ENCODE measurements around the gene R3HCC1L.

Gene R3HCC1L

GRCh38 chr10:98134431-98135221, at the start of gene R3HCC1L:
Gene R3HCC1L, plus strand, starts transcription at chr10:98134657. Its CDS starts 73,458 bp downstream, at chr10:98208115.
- DNase-seq: peak; percentile 76

GRCh38 chr10:98085238-98085637, 49.2 kb upstream of the R3HCC1L start:
- DNase-seq: no peak

GRCh38 chr10:98086837-98087708, 47.4 kb upstream of the R3HCC1L start:
- no peak for DNase-seq

DNA sequence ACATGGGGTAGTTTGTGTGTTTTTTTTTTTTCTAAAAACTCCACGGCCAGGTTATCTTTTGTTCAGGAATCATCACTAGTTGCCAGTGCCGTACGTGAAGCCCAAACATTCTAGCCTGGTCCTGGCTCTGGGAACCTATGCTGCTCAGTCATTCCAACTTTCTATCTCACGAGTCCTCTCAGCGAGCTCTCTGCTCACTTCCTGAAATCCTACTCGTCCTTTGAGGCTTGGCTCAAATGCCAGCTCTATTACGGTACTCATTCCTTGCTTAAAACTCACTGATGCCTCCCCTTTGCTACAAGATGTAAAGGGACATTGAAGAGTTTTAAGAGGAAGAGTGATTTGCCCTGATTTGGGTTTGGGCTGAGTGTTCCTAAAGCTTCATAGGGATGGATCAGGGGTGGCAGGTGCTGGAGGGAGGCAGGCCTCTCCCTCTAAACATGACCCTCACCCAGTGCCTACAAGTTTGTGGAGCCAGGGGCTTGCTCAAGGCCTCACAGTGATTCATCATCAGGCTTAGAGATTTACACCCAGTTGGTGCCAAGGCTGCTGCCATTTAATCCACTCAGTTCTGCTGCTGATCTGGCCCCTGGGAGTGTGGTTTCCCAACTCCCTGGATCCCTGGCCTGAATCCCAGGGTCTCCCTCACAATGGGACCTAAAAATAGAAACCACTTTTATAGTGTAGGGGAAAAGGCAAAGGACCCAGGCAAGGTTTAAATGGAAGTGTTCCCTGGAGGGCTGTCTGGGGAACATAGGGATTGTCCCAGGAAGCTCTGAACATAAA, 46.1 kb upstream of the R3HCC1L start:
- DNase-seq: no peak

DNA sequence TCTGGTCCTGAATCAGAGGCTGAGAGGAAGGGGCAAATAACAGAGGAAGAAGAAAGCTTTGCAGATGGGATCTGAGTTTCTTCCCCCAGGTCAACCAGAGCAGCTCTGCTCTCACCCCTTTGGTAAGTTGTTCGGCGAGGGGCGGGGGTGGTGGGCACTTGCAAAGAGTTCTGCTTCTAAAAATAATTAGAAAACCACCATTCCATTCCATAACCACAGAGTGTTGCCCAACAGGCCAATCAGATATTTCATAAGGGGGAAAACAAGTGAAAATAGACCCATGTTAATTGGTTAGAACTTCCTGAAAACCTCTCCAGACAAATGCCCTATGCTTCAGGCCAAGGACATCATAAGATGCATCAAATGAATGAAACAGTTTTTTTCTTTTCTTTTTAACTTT, 43.6 kb upstream of the R3HCC1L start:
- DNase-seq: no peak

GRCh38 chr10:98096316-98096715, 38.1 kb upstream of the R3HCC1L start:
- no peak for DNase-seq

DNA sequence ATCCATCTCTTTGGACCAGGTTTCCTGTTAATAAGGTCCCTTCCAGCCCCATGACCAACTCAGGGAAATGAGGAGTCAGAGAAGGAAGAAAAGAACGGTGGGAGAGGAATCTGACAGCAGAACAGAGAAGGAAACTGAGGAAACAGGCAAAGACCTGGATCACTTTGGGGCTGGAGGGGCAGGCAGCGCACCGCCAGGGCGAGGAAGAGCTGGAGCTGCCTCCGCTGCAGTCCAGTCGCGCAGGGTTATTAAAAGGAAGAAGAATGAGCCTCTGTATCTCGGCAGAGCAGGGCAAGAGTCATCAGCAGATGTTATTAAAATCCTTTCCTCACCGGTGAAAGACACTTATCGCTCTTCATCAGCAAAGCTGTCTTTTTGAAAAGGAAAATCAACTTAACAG, 37.7 kb upstream of the R3HCC1L start:
- DNase-seq: no peak

GRCh38 chr10:98097175-98097574, 37.3 kb upstream of the R3HCC1L start:
- DNase-seq: no peak

DNA sequence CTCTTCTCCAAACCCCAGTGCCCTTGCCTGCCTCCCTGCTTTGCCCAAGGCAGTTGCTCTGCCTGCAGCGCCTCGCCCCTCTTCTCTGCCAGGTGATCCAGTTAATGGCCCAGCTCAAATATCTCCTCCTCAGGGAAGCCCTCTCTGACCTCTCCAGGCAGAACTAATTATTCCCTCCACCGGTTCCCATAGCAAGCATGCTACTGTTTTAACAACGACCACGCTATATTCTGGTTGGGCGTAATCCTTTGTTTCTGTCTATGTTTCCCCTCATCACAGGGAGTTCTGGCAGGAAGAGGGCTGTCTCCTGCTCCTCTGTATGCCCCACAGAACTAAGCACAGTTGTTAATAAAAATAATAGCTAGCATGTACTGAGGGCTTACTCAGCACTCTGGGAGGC, 36.8 kb upstream of the R3HCC1L start:
- peak; percentile 48 for DNase-seq

- no peak for DNase-seq
These were observed 36.2 kb upstream of the R3HCC1L start for GRCh38 chr10:98098247-98098646.

DNA sequence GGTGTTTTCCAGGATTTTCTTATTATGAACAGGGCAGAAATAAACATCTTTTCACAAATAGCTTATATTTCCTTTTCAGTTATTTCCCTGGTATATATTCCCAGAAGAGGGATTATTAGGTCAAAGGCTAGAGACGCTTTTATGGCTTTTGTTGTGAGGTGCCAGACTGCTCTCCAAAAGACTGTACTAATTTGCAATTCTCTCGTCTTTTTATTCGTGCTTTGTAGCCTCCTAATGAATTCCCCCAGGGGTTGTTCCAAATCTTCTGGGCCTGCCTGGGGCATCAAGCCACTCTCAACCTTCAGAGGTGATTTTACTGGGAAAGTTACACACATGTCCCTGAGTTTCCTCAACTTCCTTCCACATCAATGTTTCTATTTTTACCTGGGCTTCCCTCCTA, 34.0 kb upstream of the R3HCC1L start:
- DNase-seq: no peak

DNA sequence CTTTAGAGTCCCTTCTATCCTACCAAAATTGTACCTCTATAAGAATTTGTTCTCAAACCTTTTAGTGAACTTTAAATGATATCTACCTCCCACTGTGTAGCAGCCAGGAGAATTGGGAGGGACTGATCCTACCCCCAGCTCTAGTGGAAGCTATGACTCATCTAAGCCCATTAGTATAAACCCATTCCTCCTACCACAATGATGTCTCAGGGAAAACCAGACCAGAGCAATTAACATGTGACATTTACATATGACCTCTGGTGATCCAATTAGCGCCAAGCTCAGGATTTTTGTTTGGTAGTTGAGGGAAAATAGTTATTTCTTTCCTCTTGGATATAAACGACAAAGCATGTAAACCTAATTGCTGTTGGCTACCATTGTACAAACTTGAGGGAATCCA, 33.1 kb upstream of the R3HCC1L start:
- DNase-seq: no peak

- DNase-seq: no peak
These were observed 30.3 kb upstream of the R3HCC1L start for GRCh38 chr10:98104125-98104524.

GRCh38 chr10:98106531-98106930, 27.9 kb upstream of the R3HCC1L start:
- no peak for DNase-seq

DNA sequence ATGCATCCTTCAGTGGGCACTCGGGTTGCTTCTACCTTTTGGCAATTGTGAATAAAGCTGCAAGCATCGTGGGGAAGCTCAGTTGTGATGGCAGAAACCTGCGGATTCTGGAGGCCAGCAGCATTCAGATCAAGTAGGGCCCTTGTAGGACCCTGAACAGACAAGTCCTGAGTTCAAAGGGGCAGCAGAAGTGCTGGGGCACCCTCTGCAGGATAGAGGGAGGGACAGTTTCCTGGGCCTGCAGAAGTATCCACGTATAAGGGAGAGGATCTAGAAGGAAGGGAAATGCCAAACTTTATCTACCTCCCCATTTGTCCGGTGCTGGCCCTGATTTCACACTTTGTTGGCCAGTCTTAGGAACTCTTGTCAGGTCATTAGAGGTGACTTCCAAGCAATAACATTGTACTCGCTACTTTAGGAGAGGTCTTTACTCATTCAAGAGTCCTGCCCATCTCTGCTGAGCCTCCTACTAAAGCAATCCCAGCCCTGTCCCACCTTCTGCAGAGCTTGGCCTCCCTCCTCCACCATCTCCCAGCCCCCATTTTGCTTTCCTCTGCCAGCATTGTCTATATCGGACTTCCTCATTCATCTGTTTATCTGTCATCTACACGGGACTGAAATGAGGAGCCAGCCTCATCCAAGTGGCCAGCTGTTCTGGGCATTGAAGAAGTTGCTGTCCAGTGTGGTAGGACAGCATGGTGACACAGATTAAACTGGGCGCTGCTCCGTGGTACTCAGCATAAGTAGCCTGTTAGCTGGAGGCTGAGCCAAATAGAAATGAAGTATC, 26.6 kb upstream of the R3HCC1L start:
- DNase-seq: no peak

DNA sequence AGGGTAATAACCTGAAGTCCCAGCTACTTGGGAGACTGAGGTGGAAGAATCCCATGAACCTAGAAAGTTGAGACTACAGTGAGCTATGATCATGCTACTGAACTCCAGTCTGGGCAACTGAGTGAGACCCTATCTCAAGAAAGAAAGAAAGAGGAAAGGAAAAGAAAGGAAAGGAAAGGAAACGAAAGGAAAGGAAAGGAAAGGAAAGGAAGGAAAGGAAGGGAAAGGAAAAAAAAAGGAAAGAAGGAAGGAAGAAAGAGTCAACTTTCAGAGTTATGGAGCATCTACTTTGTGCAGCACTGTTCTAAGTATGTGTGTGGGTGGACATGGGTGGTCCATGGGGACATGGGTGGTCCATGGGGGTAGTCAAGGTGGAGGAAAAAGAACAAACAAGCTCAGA, 24.1 kb upstream of the R3HCC1L start:
- DNase-seq: no peak

DNA sequence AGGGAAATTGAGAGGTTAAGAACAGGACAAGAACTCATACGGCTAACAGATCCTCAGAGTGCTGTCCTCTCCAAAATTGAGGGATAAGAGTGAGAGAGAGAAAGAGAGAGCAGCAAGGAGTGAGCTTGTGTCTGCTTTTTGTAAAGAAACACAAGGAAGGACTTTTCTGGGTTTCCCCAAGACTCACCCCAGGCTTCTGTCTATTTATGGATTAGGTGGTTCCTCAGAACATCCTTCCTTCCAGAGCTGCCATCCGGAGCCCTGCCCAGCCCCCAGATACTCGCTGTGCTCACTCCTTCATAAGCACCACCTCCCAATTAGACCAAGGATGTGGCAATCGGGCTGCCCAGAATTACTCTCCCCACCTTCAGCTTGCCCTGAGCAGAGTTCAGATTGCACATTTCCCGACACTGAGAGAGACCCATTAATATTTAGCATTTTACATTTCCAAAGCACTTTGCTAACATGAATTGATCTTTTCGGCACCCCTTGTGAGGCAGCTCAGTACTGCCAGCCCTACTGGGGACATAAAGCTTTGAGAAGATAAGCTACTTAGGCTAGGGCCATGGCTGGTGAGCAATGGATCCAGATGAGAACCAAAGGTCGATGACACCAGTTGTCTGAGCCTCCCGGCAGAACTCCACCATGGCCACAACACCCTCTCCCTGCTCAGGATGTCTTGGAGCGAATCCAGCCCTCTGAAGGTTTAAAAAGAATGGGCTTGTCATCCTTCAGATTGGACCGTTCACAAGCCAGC, 19.2 kb upstream of the R3HCC1L start:
- DNase-seq: no peak

DNA sequence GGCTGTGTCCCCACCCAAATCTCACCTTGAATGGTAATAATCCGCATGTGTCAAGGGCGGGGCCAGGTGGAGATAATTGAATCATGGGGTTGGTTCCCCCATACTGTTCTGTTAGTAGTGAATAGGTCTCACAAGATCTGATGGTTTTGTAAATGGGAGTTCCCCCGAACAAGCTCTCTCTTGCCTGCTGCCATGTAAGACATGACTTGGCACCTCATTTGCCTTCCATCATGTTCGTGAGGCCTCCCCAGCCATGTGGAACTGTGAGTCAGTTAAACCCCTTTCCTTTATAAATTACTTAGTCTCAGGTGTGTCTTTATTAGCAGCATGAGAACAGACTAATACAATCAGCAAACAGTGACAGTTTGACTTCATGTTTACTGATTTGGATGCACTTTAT, 14.6 kb upstream of the R3HCC1L start:
- DNase-seq: no peak

GRCh38 chr10:98125940-98126631, 8.4 kb upstream of the R3HCC1L start:
- DNase-seq: no peak

DNA sequence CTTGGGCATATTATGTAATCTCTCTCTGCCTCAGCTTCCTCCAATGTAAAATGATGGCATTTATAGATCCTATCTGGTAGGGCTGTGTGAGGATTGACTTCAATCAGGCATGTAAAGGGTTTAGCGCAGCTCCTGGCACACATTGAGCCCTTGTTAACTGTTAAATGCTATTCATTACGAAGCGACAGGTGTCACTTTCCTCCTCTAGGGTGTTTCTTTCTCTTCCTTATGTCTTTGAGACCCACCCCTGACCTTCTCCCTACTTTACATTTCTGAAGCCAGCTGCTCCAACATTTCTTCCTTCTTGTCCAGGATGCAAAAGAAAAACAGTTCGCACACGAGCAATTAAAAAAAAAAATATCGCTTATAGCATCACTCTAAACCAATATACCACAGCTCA, 5.7 kb upstream of the R3HCC1L start:
- DNase-seq: no peak

GRCh38 chr10:98131619-98132018, 2.8 kb upstream of the R3HCC1L start:
- no peak for DNase-seq

Data from NCI-H2227 treated with DMSO at 0.1 percent for 48 hours (cell line).